Activated CD4-positive, alpha-beta T cell treated with anti-CD3 and anti-CD28 coated beads, Interleukin-2, amount 10 ng/mL, durations not matched to agents 7 days and 5 days (primary cell): ENCODE results near the gene CAMKMT. TPM values are rescaled to one million over a fixed set of nuclear protein-coding genes. Genes with fewer than 3 reads are reported as not detected.
A peak's percentile ranks its signal among the peaks of the same experiment; 100 is the strongest.

Experiments
- CTCF ChIA-PET: fragments of 350-600 bp; sonication (Branson Sonifier 250); formaldehyde crosslinking; loops from one replicate; lab custom pipeline; 2021; ENCODE audit warnings: antibody characterized with exemption; lab: Charles Lee
- POLR2A ChIA-PET: fragments of 350-600 bp; sonication (Branson Sonifier 250); formaldehyde crosslinking; loops from one replicate; lab custom pipeline; 2021; ENCODE audit warnings: antibody characterized with exemption; lab: Charles Lee
- DNase-seq: peaks from one replicate; pipeline ENCODE4 v3.0.0-alpha.2; 2020
- H3K27ac Mint-ChIP-seq: one replicate; pipeline ENCODE4 v1.8.0; 2021; ENCODE audit warnings: mild to moderate bottlenecking, moderate library complexity, mixed read lengths
- H3K27me3 Mint-ChIP-seq: one replicate; pipeline ENCODE4 v1.8.0; 2021; ENCODE audit warnings: mixed read lengths
- H3K36me3 Mint-ChIP-seq: one replicate; pipeline ENCODE4 v1.8.0; 2021; ENCODE audit warnings: low read depth, mixed read lengths
- H3K4me1 Mint-ChIP-seq: one replicate; pipeline ENCODE4 v1.8.0; 2021; ENCODE audit warnings: mixed read lengths
- H3K4me3 Mint-ChIP-seq: one replicate; pipeline ENCODE4 v1.8.0; 2021; ENCODE audit warnings: mild to moderate bottlenecking, moderate library complexity, mixed read lengths
- H3K9me3 Mint-ChIP-seq: one replicate; pipeline ENCODE4 v1.8.0; 2021; ENCODE audit warnings: mixed read lengths
- total RNA-seq, 2 experiments: library from RNA; stranded (reverse); gene quantifications; one replicate each; pipeline ENCODE4 v1.2.3, GENCODE V29; 2021

CAMKMT gene
- total RNA-seq, 2 experiments from 2014 or later, result 12.1 to 13.7 TPM

- no peaks in the 10 kb centered on the region for H3K9me3 Mint-ChIP-seq
- no peak overlapping the region for H3K4me3 Mint-ChIP-seq
- H3K4me1 Mint-ChIP-seq, result no peaks in the 10 kb centered on the region
- H3K27me3 Mint-ChIP-seq, result no peaks in the 10 kb centered on the region
- ChIA-PET CTCF (no interaction called here), POLR2A (no interaction called here)
- DNase-seq, result no peak
- H3K27ac Mint-ChIP-seq, result no peak overlapping the region
- no peaks in the 10 kb centered on the region for H3K36me3 Mint-ChIP-seq
These were observed 91.5 kb downstream of the CAMKMT start for GRCh38 chr2:44453259-44453658.

GRCh38 chr2:44455877-44456276 is 94.1 kb downstream of the CAMKMT start:
- POLR2A ChIA-PET, result no interaction called here
- H3K36me3 Mint-ChIP-seq, result no peaks in the 10 kb centered on the region
- no peak for DNase-seq
- no peaks in the 10 kb centered on the region for H3K27me3 Mint-ChIP-seq
- H3K9me3 Mint-ChIP-seq, result no peaks in the 10 kb centered on the region
- H3K4me1 Mint-ChIP-seq, result no peaks in the 10 kb centered on the region
- CTCF ChIA-PET, result interaction anchor here (0.8 to 1.1 kb wide), 2 partner anchors 24 to 26 kb away, joined by 3 to 4 read pairs; no protein-coding TSS in a partner anchor
- no peak overlapping the region for H3K4me3 Mint-ChIP-seq
- H3K27ac Mint-ChIP-seq, result no peak overlapping the region

DNA sequence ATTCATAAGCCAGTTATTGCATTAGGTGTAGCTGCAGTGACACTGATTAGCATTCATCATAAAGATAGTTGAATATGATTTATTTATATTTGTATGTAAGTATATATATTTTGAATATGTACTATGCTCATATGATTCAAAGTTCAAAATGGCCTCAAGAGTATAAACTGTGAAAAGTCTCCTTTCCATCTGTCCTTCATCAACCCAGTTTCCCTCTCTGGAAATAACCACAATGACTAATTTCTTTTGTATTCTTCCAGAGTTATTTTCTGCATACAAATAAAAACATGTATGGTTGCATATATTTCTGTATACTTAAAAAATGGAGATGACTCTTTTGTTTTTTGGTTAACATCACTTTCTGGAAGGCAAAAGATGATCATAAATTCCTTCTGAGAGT is 95.2 kb downstream of the CAMKMT start:
- ChIA-PET POLR2A (no interaction called here), CTCF (interaction anchor here (1.1 kb wide), 1 partner anchor 23 kb away, joined by 4 read pairs; no protein-coding TSS in a partner anchor)
- H3K4me3 Mint-ChIP-seq, result no peak overlapping the region
- H3K9me3 Mint-ChIP-seq, result no peaks in the 10 kb centered on the region
- H3K4me1 Mint-ChIP-seq, result no peaks in the 10 kb centered on the region
- no peaks in the 10 kb centered on the region for H3K27me3 Mint-ChIP-seq
- no peaks in the 10 kb centered on the region for H3K36me3 Mint-ChIP-seq
- no peak overlapping the region for H3K27ac Mint-ChIP-seq
- no peak for DNase-seq

GRCh38 chr2:44459739-44460138 is 98.0 kb downstream of the CAMKMT start:
- no peak for DNase-seq
- Mint-ChIP-seq H3K36me3 (peaks cover 6% of the 10 kb centered on the region), H3K4me1 (no peaks in the 10 kb centered on the region), H3K9me3 (peaks cover 14% of the 10 kb centered on the region), H3K4me3 (no peak overlapping the region), H3K27ac (no peak overlapping the region), H3K27me3 (no peaks in the 10 kb centered on the region)
- POLR2A ChIA-PET, result no interaction called here
- CTCF ChIA-PET, result interaction anchor here (0.6 kb wide), 1 partner anchor 480 kb away, joined by 3 read pairs; no protein-coding TSS in a partner anchor

DNA sequence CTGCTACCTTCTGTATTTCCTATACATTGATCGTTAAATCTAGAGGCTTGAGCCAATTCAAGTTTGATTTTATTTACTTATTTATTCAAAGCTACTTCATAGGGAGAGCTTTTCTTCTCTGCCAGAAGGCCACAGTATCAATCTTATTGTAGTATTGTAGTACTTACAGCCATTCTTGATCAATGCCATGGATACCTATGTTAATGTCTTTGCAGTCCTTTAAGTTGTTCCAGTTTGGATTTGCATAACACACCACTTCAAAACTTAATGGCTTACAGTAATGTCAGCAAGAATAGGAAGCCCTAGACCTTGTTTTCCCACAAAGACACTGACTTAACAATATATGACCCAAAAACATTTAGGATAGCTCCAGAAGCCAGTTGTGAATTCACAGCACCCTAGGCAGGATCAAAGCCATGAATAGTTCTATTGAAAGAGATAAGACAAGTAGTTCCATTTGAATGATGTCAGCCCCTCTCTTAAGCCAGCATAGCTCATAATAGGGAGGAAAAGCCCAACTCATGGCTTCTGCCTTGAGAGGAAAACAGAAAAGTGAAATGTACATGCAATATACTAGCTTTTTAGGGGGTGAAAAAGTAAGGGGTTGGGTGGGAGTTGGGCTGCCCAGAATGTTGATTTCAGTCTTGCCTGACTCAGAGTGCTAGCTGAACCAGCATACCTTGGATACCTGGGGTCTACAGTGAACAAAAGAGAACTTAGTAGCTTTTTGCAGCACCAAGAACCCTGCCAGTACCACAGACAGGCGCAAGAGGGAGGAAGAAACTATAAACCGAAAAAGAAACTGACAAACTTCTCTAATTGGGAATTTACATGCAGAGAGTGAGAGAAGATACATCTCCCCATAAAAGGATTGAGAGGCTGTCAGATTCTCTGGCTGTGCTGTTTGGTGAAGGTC is 101.4 kb downstream of the CAMKMT start:
- Mint-ChIP-seq H3K27me3 (no peaks in the 10 kb centered on the region), H3K4me1 (no peaks in the 10 kb centered on the region), H3K27ac (no peak overlapping the region), H3K9me3 (peaks cover 19% of the 10 kb centered on the region), H3K4me3 (no peak overlapping the region), H3K36me3 (peaks cover 8% of the 10 kb centered on the region)
- ChIA-PET CTCF (no interaction called here), POLR2A (no interaction called here)
- DNase-seq, result no peak

DNA sequence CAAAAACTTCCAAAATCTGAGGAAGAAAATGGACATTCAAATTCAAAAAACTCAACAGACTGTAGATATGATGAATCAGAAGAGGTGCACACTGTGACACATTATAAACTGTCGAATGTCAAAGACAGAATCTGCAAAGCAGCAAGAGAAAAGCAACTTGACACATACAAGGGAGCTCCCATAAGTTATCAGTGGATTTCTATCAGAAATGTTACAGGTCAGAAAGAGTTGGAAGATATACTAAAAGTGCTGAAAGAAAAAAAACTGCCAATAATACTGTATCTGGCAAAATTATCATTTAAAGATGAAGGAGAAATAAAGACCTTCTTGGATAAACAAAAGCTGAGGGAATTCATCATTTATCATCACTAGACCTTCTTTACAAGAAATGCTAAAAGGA is 102.7 kb downstream of the CAMKMT start:
- Mint-ChIP-seq H3K36me3 (peaks cover 8% of the 10 kb centered on the region), H3K4me3 (no peak overlapping the region), H3K4me1 (no peaks in the 10 kb centered on the region), H3K27me3 (no peaks in the 10 kb centered on the region), H3K9me3 (peaks cover 19% of the 10 kb centered on the region), H3K27ac (no peak overlapping the region)
- DNase-seq, result no peak
- ChIA-PET POLR2A (no interaction called here), CTCF (interaction anchor here (1.6 kb wide), 1 partner anchor 20 kb away, joined by 5 read pairs; no protein-coding TSS in a partner anchor)

DNA sequence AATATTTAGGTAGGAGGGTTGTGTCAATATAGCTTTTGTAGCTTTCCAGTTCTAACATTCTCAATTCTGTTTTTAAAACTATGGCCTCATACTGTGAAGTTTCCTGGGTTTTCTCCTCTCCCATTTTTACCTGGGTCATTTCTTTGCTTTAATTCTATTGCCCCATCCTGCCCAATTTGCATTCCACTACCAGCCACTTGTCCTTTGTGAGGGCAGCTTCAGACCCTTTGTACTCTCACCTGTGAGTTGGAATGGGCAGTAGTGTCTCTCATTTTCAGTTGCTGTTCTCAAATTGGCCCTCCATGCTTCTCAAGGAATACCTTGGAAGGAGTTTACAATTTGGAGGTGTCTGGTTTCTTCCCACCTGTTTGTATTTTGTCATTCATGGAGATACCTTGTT is 108.4 kb downstream of the CAMKMT start:
- DNase-seq, result no peak
- ChIA-PET POLR2A (no interaction called here), CTCF (interaction anchor here (2.1 kb wide), 1 partner anchor 9 kb away, joined by 9 read pairs; no protein-coding TSS in a partner anchor)
- Mint-ChIP-seq H3K27me3 (no peaks in the 10 kb centered on the region), H3K9me3 (peaks cover 5% of the 10 kb centered on the region), H3K4me3 (no peak overlapping the region), H3K36me3 (peaks cover 2% of the 10 kb centered on the region), H3K4me1 (no peaks in the 10 kb centered on the region), H3K27ac (no peak overlapping the region)

- ChIA-PET POLR2A (no interaction called here), CTCF (interaction anchor here (0.7 kb wide), 1 partner anchor 448 kb away, joined by 3 read pairs; no protein-coding TSS in a partner anchor)
- Mint-ChIP-seq H3K27ac (no peak overlapping the region), H3K4me1 (peaks cover 3% of the 10 kb centered on the region), H3K9me3 (no peaks in the 10 kb centered on the region), H3K27me3 (no peaks in the 10 kb centered on the region), H3K36me3 (no peaks in the 10 kb centered on the region), H3K4me3 (no peak overlapping the region)
- no peak for DNase-seq
These were observed 116.1 kb downstream of the CAMKMT start for GRCh38 chr2:44477657-44478414.

- Mint-ChIP-seq H3K27ac (no peak overlapping the region), H3K4me3 (no peak overlapping the region), H3K27me3 (no peaks in the 10 kb centered on the region), H3K9me3 (no peaks in the 10 kb centered on the region), H3K36me3 (no peaks in the 10 kb centered on the region), H3K4me1 (peaks cover 3% of the 10 kb centered on the region)
- POLR2A ChIA-PET, result no interaction called here
- peak; percentile 68 for DNase-seq
- CTCF ChIA-PET, result interaction anchor here (0.6 to 1.6 kb wide), 25 partner anchors 9 to 505 kb away, joined by 3 to 19 read pairs (median 4); no protein-coding TSS in a partner anchor
These were observed 117.6 kb downstream of the CAMKMT start for GRCh38 chr2:44479127-44479887.

- no peak for DNase-seq
- H3K4me1 Mint-ChIP-seq, result peaks cover 3% of the 10 kb centered on the region
- H3K4me3 Mint-ChIP-seq, result no peak overlapping the region
- H3K36me3 Mint-ChIP-seq, result no peaks in the 10 kb centered on the region
- CTCF ChIA-PET, result interaction anchor here (0.7 to 1.6 kb wide), 24 partner anchors 9 to 504 kb away, joined by 3 to 19 read pairs (median 4); no protein-coding TSS in a partner anchor
- H3K27ac Mint-ChIP-seq, result no peak overlapping the region
- POLR2A ChIA-PET, result no interaction called here
- H3K9me3 Mint-ChIP-seq, result no peaks in the 10 kb centered on the region
- H3K27me3 Mint-ChIP-seq, result no peaks in the 10 kb centered on the region
These were observed 118.3 kb downstream of the CAMKMT start for GRCh38 chr2:44480068-44480467.

- Mint-ChIP-seq H3K27me3 (no peaks in the 10 kb centered on the region), H3K4me3 (no peak overlapping the region), H3K36me3 (no peaks in the 10 kb centered on the region), H3K4me1 (no peaks in the 10 kb centered on the region), H3K9me3 (no peaks in the 10 kb centered on the region), H3K27ac (no peak overlapping the region)
- DNase-seq, result no peak
- CTCF ChIA-PET, result no interaction called here
- POLR2A ChIA-PET, result interaction anchor here (0.7 kb wide), 1 partner anchor 803 kb away, joined by 3 read pairs; no protein-coding TSS in a partner anchor
These were observed 125.3 kb downstream of the CAMKMT start for GRCh38 chr2:44487052-44487451.

- H3K27ac Mint-ChIP-seq, result no peak overlapping the region
- H3K9me3 Mint-ChIP-seq, result no peaks in the 10 kb centered on the region
- no peak overlapping the region for H3K4me3 Mint-ChIP-seq
- ChIA-PET POLR2A (no interaction called here), CTCF (interaction anchor here (1.2 to 1.9 kb wide), 2 partner anchors 11 to 14 kb away, joined by 4 to 6 read pairs; no protein-coding TSS in a partner anchor)
- H3K27me3 Mint-ChIP-seq, result no peaks in the 10 kb centered on the region
- no peak for DNase-seq
- H3K4me1 Mint-ChIP-seq, result no peaks in the 10 kb centered on the region
- H3K36me3 Mint-ChIP-seq, result no peaks in the 10 kb centered on the region
These were observed 129.0 kb downstream of the CAMKMT start for GRCh38 chr2:44490726-44491125.
